Measurements from ENCODE around the gene RYR3.

RYR3 gene

GRCh38 chr15:33310481-33311311 is at the start of gene RYR3:
TSS of gene RYR3 (plus strand) at chr15:33310967. CDS start at chr15:33311046, 79 bp downstream.
- DNase-seq = no peak

DNA sequence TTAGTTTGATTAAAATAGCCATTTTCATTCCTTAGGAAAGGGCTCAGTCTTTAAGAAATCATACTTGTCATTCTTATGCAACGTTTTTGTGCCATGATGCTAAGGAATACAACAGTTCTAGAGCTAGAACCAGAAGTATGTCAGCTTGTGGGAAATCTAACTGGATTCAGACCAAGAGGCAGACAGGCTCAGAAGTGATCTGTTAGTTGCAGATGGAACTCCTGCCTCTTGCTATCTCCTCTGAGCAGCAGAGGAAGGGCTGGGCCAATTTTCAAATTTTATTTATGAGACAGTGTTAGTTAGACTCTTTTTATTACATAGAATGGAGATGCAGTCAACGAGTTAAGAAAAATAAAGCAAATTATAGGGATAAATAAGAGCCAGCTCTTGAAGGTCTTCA is 48.5 kb upstream of the RYR3 start:
- no peak for DNase-seq

DNA sequence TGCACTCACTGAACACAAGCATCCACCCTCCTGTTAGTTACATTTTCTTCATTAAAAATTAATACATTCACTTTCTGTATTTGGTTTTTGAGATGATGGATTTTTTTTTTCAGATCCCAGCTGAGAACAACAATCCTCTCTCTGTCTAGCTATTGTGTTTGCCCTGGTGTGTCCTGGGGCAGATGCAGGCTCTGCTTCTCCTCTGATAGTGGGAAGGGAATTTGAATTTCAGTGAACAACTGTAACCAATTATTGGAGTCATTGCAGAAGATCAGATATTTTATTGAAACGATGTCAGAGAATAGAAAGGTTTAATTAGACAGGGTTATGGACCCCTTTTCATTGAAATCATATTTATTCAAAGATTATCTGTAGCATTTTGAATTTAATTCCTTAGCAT is 33.1 kb upstream of the RYR3 start:
- no peak for DNase-seq

GRCh38 chr15:33278816-33279612 is 31.8 kb upstream of the RYR3 start:
- no peak for DNase-seq

- no peak for DNase-seq
Measured at GRCh38 chr15:33279613-33280205, 31.1 kb upstream of the RYR3 start.

GRCh38 chr15:33282226-33283020 is 28.3 kb upstream of the RYR3 start:
- no peak for DNase-seq

DNA sequence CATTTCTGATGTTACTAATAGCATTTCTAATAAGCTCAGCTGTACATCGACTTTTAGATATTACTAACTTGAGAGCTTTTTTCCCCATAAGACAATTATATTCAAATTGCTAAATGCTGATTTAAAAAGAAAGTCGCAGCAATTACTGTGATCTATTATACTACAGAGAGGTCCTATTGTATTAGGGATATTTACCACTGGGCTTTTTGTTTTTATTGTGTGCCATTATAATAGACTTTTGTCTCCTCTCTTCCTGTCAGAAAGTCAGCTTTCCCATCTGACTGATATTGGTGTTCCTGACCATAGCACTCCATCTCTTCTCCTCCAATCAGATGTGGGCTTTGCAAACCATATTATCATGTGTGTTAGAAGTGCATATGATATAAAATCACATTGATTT is 27.2 kb upstream of the RYR3 start:
- no peak for DNase-seq

GRCh38 chr15:33284336-33284735 is 26.4 kb upstream of the RYR3 start:
- no peak for DNase-seq

- peak; percentile 7 for DNase-seq
Measured at GRCh38 chr15:33292717-33293307, 18.0 kb upstream of the RYR3 start.

- DNase-seq = no peak
Measured at GRCh38 chr15:33293713-33294334, 16.9 kb upstream of the RYR3 start.

GRCh38 chr15:33296050-33296449 is 14.7 kb upstream of the RYR3 start:
- no peak for DNase-seq

- DNase-seq = no peak
Measured at GRCh38 chr15:33296856-33297255, 13.9 kb upstream of the RYR3 start.

- no peak for DNase-seq
Measured at GRCh38 chr15:33298631-33299030, 12.1 kb upstream of the RYR3 start.

DNA sequence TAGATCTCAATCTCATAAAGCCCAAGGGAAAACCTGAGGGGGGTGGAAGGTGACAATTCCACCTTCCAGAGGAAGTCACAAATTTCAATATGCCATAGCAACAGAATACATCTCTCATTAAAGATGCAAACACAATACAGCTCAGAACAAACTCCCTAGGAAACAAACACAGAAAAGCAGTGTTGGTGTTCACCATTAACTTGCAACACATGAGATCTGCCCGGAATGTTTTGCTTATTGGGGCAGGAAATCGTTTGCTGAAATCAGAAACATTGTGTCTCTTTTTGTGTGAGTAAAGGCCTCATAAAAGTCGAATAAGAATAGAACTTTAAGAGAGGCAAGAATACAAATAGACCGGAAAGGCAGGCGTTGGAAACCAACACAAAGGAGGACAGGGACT is 5.8 kb upstream of the RYR3 start:
- no peak for DNase-seq

- no peak for DNase-seq
Measured at GRCh38 chr15:33309602-33310276, 1.0 kb upstream of the RYR3 start.

GRCh38 chr15:33311312-33311971 is 675 bp downstream of the RYR3 start:
- DNase-seq = no peak

GRCh38 chr15:33313491-33313890 is 2.7 kb downstream of the RYR3 start:
- no peak for DNase-seq

DNA sequence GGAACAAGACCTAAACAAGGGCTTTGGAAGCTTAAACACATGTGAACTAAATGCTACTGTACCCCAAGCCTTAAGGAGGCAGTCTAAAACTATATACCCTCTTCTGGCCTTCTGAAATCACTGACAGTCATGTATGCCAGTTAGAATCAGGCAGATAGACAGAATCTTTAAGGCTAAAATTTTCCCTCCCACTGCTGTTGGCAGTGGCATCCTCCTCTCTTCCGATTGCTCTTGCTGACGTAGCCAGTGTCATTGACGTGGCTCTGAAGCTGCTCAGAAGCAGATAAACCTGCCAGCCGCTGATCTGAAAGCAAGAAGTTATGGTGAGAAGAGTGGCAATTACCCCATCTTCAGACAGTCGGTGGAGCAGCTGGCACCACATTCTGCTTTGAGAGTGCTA is 3.3 kb downstream of the RYR3 start:
- DNase-seq = no peak

DNA sequence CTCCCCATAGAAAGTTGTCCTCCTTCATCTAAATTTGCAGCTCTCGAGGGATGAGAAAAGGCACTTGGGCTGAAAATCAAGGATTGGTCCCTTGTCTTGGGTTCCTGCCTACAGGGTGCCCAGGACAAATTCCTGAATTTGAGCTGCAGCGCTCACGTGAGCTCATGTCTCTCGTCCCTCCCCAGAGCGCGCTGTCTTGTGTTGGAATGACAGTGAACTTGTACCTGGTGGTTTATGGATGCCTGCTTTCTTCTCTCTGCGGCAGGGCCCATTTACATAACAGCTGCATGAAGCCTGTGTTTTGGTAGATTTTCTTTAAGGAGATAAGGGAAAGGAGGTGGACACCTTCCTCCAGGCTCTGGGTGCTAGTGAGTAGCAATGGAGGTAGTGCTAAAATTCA is 4.3 kb downstream of the RYR3 start:
- DNase-seq = no peak

DNA sequence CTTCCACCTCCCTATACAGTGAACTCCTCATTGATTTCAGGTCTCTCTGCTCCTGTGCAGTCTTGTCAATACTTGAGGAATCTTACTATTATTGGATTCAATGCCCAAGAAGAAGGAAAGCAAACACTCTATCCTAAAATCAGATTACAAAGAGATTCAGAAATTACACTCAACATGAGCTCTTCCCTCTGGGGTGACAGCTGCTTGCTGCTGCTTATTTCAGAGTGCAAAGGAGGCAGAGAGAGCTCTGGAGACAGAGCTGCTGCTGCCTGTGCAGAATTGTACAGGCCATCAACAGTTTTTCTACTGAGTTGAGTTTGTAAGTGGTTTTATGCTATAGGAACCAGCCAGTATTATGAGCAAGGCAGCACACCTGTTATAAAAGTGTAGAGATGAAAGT is 7.1 kb downstream of the RYR3 start:
- no peak for DNase-seq

DNA sequence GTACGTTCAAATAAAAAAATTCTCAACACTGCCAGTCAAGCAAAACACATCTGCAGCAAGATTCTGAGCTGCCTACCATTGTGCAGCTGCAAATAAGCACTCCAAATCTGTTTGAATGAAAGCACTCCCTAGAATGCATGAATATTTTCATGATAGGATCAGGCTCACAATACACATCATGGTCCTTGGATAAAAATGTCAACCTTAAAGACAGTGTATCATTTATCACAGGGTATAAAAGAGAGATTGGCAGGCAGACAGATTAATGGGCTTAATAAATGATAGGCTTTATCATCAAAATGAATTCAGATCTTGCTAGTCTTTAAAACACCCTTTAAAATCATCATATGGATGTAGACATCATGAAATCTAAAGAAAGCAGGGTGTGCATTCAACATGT is 9.2 kb downstream of the RYR3 start:
- no peak for DNase-seq

Data from GDM1 (cell line).